ENCODE results near the gene LIN52.

The LIN52 gene

GRCh38 chr14:74179856-74180255, 95.1 kb downstream of the LIN52 start:
- no peak for DNase-seq (ENCODE audit: low read depth in 2 of 2, low spot score in 1 of 2)

DNA sequence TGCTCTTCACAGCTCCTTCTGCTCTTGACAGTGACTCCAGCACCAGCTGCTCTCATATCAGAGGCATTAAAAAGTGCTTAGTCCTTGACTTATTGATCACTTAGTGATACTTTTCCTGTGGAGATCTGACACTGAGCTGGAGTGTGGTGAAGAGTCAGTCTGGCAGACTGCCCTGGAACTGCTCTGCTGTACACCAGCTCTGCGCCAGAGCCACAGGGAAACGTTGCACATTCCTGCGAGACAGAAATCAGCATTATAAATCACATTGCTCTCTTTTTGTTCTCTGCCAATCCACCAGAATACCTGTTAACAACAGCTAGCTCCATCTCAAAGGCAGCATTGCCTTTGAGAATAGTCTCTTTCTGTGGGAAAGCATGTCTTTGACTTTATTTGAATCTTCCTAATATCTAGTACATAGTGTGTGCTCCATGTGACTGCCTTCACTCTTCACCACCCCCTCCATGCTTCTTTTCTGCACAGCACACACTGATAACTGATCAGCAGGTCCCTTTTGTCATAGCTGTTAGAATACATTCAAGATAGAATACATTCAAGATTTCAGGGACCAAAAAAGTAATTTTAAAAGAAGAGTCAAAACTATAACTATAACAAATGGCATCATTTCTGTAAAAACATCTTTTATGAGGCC, 106.3 kb downstream of the LIN52 start:
- no peak for DNase-seq (ENCODE audit: low read depth in 2 of 2, low spot score in 1 of 2)

GRCh38 chr14:74194506-74195274, 109.9 kb downstream of the LIN52 start:
- no peak for DNase-seq (ENCODE audit: low read depth in 2 of 2, low spot score in 1 of 2)

DNA sequence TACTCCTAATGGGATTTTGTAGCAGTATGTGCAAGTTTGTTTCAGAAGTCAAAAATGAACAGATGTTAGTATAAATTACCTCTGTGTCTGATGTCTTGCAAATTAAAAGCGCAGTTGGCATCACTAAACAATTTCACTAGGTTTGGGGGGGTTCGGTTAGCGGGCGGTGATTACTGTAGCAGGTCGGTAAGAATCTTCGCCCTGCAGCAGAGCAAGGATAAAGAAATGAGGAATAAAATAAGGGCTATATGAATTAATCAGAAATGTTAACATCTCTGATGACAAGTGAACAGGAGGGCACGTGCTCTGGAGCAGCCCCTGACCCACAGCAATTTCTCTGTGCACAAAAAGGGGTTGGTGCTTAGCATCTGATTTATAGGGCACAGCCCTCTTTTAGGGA, 110.9 kb downstream of the LIN52 start:
- DNase-seq (ENCODE audit: low read depth in 2 of 2, low spot score in 1 of 2) = no peak

- no peak for DNase-seq (ENCODE audit: low read depth in 2 of 2, low spot score in 1 of 2)
Observed at GRCh38 chr14:74198441-74199234, 113.9 kb downstream of the LIN52 start.

- no peak for DNase-seq (ENCODE audit: low read depth in 2 of 2, low spot score in 1 of 2)
Observed at GRCh38 chr14:74202113-74202512, 117.4 kb downstream of the LIN52 start.

GRCh38 chr14:74203639-74204038, 118.9 kb downstream of the LIN52 start:
- DNase-seq (ENCODE audit: low read depth in 2 of 2, low spot score in 1 of 2) = no peak

GRCh38 chr14:74204491-74204890, 119.7 kb downstream of the LIN52 start:
- no peak for DNase-seq (ENCODE audit: low read depth in 2 of 2, low spot score in 1 of 2)

DNA sequence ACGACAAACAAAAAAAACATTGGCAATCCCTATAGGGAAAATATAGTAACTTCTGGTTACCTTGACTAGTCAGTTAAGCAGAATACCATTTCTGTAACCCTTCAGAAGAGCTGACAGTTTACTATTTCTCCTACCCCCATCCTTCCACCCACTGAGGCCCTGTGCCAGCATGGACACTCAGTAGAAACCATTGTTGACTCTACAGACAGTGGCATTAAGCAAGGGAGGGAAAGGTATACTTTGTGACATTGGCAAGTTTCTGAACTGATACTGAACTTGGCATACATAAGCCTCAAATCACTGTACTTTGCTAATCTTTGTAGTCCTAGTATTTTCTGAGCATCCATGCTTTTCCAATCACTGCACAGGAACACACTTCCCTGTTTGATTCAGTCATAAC, 121.1 kb downstream of the LIN52 start:
- no peak for DNase-seq (ENCODE audit: low read depth in 2 of 2, low spot score in 1 of 2)

- no peak for DNase-seq (ENCODE audit: low read depth in 2 of 2, low spot score in 1 of 2)
Observed at GRCh38 chr14:74207943-74208342, 123.2 kb downstream of the LIN52 start.

DNA sequence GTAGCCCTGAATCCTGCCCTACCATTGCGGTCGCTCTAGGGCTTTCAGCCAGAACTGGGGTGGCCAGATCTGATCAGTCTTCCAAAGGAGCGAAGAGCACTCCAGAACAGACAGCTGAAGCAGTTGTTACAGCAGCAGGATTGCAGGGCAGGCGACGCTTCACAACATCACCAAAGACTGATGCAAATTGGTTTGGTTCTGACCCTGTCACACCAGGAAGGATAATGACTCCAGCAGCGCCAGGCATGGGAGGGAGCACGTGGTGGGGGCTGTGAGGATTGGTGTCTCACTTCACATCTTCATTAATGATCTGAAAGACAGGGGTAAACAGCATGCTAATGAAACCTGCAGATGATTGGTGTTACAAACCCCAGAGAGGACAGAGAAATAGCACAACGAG, 123.9 kb downstream of the LIN52 start:
- no peak for DNase-seq (ENCODE audit: low read depth in 2 of 2, low spot score in 1 of 2)

DNA sequence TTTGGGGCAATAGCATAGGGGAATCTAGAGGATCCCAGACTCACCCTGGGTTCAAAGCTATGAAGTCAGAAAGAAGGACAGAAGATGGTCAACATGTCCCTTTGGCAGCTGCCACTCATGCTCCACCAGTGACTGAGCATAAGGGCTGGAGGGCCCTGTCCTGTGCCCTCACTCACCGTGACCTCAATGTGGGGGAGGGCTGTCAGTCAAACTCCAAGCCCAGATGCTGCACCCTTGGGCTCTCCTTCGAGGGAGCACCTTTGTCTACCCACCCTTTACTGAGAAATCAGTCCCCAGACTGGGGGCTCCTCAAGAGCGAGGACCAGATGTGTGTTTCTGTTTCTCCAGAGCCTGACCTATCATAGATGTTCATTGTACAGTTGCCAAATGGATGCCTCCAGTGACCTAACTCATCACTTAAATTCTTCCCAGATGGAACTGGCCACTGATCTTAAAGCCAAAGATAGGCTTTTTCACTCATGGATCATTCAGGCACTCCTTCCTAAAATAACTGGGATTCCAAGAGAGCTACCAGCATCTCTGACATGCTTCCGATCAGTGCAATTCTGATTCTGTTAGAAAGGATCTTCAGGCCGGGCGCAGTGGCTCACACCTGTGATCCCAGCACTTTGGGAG, 127.3 kb downstream of the LIN52 start:
- no peak for DNase-seq (ENCODE audit: low read depth in 2 of 2, low spot score in 1 of 2)

DNA sequence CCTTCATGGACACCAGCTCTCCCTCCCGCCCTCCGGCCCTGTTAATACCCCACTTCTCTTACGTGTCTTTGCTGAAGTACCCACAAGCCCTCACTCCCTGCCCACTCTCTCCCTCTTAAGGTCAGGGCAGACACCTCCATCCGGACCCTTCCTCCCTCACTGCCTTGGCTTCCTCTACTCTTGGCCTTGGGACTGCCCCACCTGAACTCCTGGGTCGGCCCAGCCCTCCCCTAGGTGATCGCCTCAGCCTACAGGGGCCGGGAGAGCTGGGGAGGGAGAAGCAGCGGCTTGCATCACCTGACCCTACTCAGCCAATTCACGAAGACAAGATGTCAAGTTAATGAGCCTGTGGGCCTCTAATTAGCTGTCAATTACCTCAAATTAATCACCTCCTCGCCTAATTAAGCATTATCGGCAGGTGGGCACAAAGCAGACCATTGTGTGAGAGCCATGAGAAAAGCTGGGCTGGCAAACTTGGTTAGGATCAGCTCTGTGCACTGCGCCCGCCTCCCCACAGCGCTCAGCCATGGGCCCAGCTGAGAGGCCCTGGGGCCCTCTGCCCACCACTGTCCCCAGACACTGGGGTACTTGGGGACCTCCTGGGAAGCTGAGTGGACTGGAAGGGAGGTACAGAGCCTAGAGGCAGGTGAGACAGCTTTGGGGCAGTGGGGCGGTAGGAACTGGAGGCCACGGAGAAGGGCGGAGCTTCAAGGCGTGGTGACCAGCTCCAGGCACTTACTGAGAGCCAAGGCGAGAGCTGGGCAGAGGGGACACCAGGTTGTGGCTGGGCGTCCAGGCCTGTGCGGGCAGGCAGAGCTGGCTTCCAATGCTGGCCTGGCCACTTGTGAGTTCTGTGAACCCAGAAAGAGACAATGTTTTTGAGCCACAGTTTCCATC, 129.4 kb downstream of the LIN52 start:
- DNase-seq (ENCODE audit: low read depth in 2 of 2, low spot score in 1 of 2) = no peak

DNA sequence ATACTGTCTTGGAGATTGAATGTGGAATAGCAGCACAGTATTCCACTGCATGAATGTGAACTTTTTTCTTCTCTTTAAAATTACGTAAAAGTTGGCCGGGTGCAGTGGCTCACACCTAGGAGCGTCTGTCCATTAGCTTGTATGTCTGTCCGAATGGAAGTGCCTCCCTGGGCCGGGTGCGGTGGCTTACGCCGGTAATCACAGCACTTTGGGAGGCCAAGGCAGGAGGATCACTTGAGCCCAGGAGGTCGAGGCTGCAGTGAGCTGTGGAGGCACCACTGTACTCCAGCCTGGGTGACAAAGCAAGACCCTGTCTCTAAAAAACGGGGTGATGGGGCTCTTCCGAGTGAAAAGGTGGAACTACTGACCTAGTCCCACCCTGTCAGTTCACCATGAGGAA, 131.9 kb downstream of the LIN52 start:
- DNase-seq (ENCODE audit: low read depth in 2 of 2, low spot score in 1 of 2) = no peak

- peak; percentile 39 to 49 for DNase-seq (ENCODE audit: low read depth in 2 of 2, low spot score in 1 of 2)
Observed at GRCh38 chr14:74217672-74218448, 133.1 kb downstream of the LIN52 start.

DNA sequence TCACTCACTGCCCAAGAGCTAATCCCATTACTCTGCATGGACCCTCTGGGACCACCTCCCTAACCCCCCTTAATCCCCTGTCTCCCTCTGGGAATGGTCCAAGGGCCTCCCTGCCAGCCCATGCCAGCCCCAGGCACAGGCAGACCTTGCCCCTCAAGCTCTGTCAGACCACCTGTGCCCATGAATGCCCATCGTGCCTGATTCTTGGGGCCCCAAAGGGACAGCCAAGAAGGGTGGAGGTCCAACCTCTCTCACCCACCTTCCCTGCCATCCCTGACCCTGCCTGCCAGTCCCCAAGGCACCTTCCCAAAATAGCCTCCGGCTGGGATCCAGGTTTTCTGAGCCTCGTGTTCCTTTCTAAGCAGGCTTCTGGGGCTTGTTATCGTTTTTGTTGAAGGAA, 133.7 kb downstream of the LIN52 start:
- no peak for DNase-seq (ENCODE audit: low read depth in 2 of 2, low spot score in 1 of 2)

DNA sequence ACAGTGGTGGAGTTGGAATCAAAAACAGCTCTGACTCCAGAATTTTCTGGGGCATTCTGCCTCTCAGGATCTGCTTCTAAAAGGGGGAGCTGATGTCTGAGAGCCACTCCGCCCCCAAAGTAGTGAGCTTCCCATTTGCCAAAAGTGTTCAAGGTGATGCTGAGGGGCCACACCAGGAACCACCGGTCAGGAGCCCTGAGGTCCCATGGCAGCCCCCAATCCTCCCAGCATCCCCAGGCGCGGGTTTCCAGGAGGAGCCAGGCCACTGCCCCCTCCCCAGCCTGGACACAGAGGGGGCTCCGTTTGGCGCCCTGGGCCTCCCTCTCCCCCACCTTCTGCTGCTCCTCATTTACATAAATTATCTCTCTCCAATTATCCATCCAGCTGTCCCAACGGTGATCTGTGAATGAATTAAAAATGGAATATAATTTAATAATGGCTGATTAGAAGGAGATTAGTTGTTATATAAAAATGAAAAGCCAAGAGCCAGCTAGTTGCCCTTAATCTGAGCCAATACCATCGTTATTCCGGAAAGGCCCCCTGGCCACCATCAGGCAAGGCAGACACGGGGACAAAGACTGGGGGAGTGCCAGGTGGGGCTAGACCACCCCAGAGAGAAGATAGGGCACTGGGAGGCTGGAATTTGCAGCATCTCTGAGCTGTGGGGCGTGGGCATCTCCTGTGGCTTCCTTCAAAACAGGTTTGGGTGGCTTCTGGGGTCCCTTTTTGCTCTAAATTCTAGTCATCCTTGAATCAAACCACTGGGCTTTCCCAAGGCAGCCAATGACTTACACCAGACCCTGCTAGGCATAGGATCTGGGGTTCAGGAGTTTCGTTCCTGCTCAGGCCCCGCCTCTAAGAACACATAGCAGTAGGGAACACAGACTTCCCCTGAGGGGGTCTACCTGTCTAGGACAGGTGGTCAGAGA, 134.8 kb downstream of the LIN52 start:
- no peak for DNase-seq (ENCODE audit: low read depth in 2 of 2, low spot score in 1 of 2)

- DNase-seq (ENCODE audit: low read depth in 2 of 2, low spot score in 1 of 2) = no peak
Observed at GRCh38 chr14:74220991-74221390, 136.2 kb downstream of the LIN52 start.

DNA sequence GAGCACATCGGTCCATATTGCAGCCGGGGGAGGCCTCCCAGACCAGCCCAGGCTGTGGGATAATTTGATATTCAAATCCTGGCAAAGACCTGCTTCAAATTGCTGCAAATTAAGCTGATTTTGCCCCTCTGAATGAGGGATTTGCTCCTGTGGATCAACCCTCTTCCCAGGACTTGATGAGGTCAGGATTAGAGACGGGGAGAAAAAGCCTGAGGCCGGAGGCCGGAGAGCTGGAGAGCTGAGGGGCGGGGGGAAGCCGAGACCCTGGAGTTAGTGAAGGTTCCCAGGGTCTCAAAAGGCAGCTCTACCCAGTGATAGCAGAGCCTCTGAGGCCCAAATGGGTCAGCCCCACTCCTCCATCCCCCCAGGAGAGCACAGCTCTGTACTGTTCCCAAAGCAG, 137.0 kb downstream of the LIN52 start:
- DNase-seq (ENCODE audit: low read depth in 2 of 2, low spot score in 1 of 2) = no peak
